Tibial nerve (tissue), 4 donors: ENCODE measurements around the gene IRF4. TPM values are rescaled to one million over a fixed set of nuclear protein-coding genes. Genes with fewer than 3 reads are reported as not detected.
A peak's percentile ranks its signal among the peaks of the same experiment; 100 is the strongest.

Experiments
- DNase-seq, 2 donors: peaks; one replicate each; pipeline ENCODE4 v3.0.0-alpha.2; 2019; ENCODE audit warnings: low spot score in 2 of 2
- H3K27ac ChIP-seq, 4 donors: fragments of 200-600 bp; sonication (generic) in 3 of 4; one replicate each; pipeline ENCODE4 v1.5.1; 2017 to 2019; ENCODE audit warnings: mild to moderate bottlenecking in 1 of 4
- H3K27me3 ChIP-seq, 2 donors: fragments of 200-600 bp; sonication (generic) in 1 of 2; one replicate each; pipeline versions ENCODE4 v1.5.1 to v1.6.0; 2017 to 2019
- H3K36me3 ChIP-seq, 3 donors: fragments of 200-600 bp; sonication (generic); one replicate each; pipeline ENCODE4 v1.5.1; 2018 to 2019
- H3K4me1 ChIP-seq, 4 donors: fragments of 200-600 bp; sonication (generic) in 3 of 4; one replicate each; pipeline ENCODE4 v1.5.1; 2017 to 2019
- H3K4me3 ChIP-seq, 4 donors: fragments of 200-600 bp; sonication (generic) in 3 of 4; one replicate each; pipeline ENCODE4 v1.5.1; 2017 to 2019; ENCODE audit warnings: mild to moderate bottlenecking in 1 of 4, moderate library complexity in 1 of 4
- H3K9me3 ChIP-seq, 4 donors: fragments of 200-600 bp; sonication (generic) in 3 of 4; one replicate each; pipeline ENCODE4 v1.5.1; 2017 to 2019
- EP300 ChIP-seq, 2 donors: sonication (generic); formaldehyde crosslinking; IDR thresholded peaks; one replicate each; pipeline ENCODE4 v1.6.1; 2017; ENCODE audit warnings: antibody characterized with exemption in 2 of 2, mild to moderate bottlenecking in 1 of 2
- POLR2A ChIP-seq, 2 donors: fragments of 450-650 bp; IDR thresholded peaks; one replicate each; pipeline ENCODE4 v1.6.1; 2017; ENCODE audit warnings: antibody characterized with exemption in 2 of 2, mild to moderate bottlenecking in 2 of 2, moderate library complexity in 2 of 2
- WGBS, 2 donors: methylation state at CpG; one replicate each; pipeline ENCODE4 v1.1.5; 2018; 5-methylcytosine and 5-hydroxymethylcytosine counted together
- total RNA-seq, 4 donors: library from RNA; depleted of rRNA; stranded (reverse); fragments of >200 nt; gene quantifications; one replicate each; pipeline ENCODE4 v1.1.0, GENCODE V29; 2016
- TF ChIP-seq, protein P1 (sequence below), 5 experiments: fragments of 200-600 bp in 3 of 5; fragments of 450-650 bp in 2 of 5; sonication (generic) in 3 of 5; IDR thresholded peaks; one replicate each; pipeline ENCODE4 v1.5.1; 2016 to 2019; ENCODE audit warnings: antibody characterized with exemption in 5 of 5, mild to moderate bottlenecking in 3 of 5, moderate library complexity in 2 of 5

The IRF4 gene
- total RNA-seq, 4 donors from 2014 or later = 0.22 to 6.9 (median 2.3) TPM

DNA sequence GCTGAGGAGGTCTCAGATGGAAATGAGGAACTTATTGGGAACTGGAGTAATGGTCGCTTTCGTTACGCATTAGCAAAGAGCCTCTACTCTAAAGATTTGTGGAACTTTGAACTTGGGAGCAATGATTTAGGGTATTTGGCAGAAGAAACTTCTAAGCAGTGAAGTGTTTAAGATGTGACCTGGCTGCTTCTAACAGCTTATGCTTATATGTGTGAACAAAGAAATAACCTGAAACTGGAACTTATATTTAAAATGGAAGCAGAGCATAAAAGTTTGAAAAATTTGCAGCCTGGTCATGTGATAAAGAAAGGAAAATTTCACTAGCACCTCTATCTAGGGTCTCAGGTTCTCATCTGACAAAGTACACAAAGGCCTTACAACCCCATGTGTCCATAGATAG lies 23.5 kb downstream of the IRF4 start:
- TF ChIP-seq POLR2A (IDR thresholded peaks at IDR 0.05) (no peak), EP300 (IDR thresholded peaks at IDR 0.05) (no peak)
- TF ChIP-seq, protein P1, sequence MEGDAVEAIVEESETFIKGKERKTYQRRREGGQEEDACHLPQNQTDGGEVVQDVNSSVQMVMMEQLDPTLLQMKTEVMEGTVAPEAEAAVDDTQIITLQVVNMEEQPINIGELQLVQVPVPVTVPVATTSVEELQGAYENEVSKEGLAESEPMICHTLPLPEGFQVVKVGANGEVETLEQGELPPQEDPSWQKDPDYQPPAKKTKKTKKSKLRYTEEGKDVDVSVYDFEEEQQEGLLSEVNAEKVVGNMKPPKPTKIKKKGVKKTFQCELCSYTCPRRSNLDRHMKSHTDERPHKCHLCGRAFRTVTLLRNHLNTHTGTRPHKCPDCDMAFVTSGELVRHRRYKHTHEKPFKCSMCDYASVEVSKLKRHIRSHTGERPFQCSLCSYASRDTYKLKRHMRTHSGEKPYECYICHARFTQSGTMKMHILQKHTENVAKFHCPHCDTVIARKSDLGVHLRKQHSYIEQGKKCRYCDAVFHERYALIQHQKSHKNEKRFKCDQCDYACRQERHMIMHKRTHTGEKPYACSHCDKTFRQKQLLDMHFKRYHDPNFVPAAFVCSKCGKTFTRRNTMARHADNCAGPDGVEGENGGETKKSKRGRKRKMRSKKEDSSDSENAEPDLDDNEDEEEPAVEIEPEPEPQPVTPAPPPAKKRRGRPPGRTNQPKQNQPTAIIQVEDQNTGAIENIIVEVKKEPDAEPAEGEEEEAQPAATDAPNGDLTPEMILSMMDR (IDR thresholded peaks at IDR 0.05) = no peak
- 93 to 95% methylated on average over 3 of the region's 3 CpGs for WGBS, 2 donors
- H3K36me3 ChIP-seq = no peaks in the 10 kb centered on the region
- H3K9me3 ChIP-seq = peaks cover 0 to 16% (median 0%) of the 10 kb centered on the region in 4 donors
- H3K27ac ChIP-seq = no peak overlapping the region
- H3K4me3 ChIP-seq = no peak overlapping the region
- peaks cover 0 to 2% of the 10 kb centered on the region in 2 donors for H3K27me3 ChIP-seq
- DNase-seq = no peak
- H3K4me1 ChIP-seq = peaks cover 0 to 7% (median 0%) of the 10 kb centered on the region in 4 donors

DNA sequence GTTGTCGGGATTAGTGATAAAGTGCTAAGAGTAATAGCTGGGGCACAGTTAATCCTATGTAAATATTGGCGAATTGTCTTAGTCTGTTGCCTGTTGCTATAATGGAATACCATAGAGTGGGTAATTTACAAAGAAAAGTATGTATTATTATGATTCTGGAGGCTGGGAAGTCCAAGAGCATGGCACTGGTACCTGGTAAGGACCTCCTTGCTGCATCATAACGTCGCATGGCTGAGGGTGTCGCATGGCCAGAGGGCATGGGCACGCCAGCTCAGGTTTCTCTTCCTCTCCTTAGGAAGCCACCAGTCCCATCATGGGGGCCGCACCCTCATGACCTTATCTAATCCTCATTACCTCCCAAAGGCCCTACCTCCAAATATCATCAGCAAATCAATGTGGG lies 29.7 kb downstream of the IRF4 start:
- TF ChIP-seq POLR2A (IDR thresholded peaks at IDR 0.05) = no peak
- no peak for TF ChIP-seq EP300 (IDR thresholded peaks at IDR 0.05)
- TF ChIP-seq, protein P1 (IDR thresholded peaks at IDR 0.05) = no peak
- DNase-seq = no peak
- 95 to 97% methylated on average over 7 of the region's 7 CpGs for WGBS, 2 donors
- peaks cover 0 to 7% (median 0%) of the 10 kb centered on the region in 4 donors for H3K4me1 ChIP-seq
- no peak overlapping the region for H3K27ac ChIP-seq
- no peaks in the 10 kb centered on the region for H3K27me3 ChIP-seq
- H3K36me3 ChIP-seq = no peaks in the 10 kb centered on the region
- peaks cover 0 to 11% (median 0%) of the 10 kb centered on the region in 4 donors for H3K9me3 ChIP-seq
- H3K4me3 ChIP-seq = no peak overlapping the region

DNA sequence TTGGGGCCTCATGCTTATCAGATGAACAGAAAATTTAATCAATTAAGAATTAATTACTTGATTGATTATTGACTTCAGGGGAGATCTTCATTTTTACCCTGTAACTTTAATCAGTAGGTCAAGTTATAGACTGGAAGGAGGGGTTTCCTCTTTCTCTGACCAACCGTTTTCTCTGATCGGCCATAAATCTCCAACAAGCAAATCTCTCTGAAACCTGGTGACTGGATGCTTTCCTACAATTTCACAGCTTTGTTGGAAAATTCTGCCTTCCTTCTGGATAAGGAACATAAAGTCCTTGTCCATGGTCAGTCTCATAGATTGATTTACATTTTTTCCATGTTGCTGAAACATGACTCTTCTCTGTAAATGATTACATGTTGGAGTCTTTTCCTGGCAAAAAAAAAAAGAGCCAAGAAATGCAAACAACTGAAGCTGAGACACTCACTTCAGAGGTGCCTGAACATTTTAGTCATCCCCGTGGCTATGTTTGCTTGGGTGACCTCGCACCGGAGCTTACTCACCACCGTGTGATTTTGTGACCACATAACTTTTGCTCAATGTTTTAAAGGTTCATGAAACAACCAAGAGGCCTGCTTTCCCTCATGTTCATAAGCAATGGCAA lies 31.0 kb downstream of the IRF4 start:
- WGBS, 2 donors = 70 to 76% methylated on average over 6 of the region's 6 CpGs

DNA sequence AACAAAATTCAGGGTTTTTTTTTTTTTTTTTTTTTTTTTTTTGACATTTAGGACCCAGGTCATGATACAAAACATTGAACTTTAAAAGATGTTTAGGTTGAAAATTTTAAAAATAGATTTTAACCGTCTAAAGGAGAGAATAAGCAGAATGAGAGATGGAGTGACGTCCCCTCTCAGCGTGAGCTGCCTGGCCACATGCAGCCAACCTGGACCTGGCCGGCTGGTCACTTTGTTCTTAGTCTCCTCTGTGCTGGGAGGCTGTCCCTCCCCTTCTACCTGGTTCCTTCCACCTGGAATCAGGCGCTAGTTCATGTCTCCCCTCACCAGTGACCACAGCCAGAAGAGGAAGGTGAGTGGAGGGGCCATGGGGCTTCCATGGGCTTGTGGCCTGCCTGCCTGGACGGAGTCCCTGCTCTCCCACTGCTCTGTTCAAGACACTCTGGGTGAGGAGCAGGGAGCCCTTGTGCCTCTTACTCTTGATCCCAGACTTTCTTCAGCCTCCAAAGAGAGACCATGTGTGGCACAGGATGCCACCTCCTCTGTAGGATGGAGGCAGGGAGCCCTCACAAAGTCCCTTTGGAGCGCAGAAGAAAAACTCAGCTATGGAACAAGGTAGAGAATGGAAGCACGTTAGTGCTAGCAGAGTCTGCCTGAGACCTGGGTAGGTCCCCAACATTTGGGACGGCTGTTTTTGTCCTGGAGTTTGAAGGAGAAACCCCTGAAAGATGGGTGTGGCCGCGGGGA lies 31.7 kb downstream of the IRF4 start:
- no peak overlapping the region for H3K4me3 ChIP-seq
- H3K9me3 ChIP-seq = peaks cover 0 to 11% (median 0%) of the 10 kb centered on the region in 4 donors
- no peaks in the 10 kb centered on the region for H3K27me3 ChIP-seq
- DNase-seq = no peak
- TF ChIP-seq POLR2A (IDR thresholded peaks at IDR 0.05) (no peak), EP300 (IDR thresholded peaks at IDR 0.05) (no peak)
- TF ChIP-seq, protein P1 (IDR thresholded peaks at IDR 0.05) = no peak
- H3K4me1 ChIP-seq = no peaks in the 10 kb centered on the region
- H3K27ac ChIP-seq = peak overlapping the region in 1 of 4 donors; percentile 50
- 94 to 95% methylated on average over 11 of the region's 11 CpGs for WGBS, 2 donors
- no peaks in the 10 kb centered on the region for H3K36me3 ChIP-seq

More for the DNA sequence above, 31.0 kb downstream of the IRF4 start:
- TF ChIP-seq, protein P1 (IDR thresholded peaks at IDR 0.05) = no peak
- no peak for TF ChIP-seq POLR2A (IDR thresholded peaks at IDR 0.05)
- TF ChIP-seq EP300 (IDR thresholded peaks at IDR 0.05) = peak in 1 of 2 donors; percentile 19
- Histone ChIP-seq H3K27ac (no peak overlapping the region), H3K4me3 (no peak overlapping the region), H3K4me1 (peaks cover 0 to 6% (median 0%) of the 10 kb centered on the region in 4 donors), H3K27me3 (no peaks in the 10 kb centered on the region), H3K9me3 (peaks cover 0 to 11% (median 0%) of the 10 kb centered on the region in 4 donors), H3K36me3 (no peaks in the 10 kb centered on the region)
- DNase-seq = no peak

DNA sequence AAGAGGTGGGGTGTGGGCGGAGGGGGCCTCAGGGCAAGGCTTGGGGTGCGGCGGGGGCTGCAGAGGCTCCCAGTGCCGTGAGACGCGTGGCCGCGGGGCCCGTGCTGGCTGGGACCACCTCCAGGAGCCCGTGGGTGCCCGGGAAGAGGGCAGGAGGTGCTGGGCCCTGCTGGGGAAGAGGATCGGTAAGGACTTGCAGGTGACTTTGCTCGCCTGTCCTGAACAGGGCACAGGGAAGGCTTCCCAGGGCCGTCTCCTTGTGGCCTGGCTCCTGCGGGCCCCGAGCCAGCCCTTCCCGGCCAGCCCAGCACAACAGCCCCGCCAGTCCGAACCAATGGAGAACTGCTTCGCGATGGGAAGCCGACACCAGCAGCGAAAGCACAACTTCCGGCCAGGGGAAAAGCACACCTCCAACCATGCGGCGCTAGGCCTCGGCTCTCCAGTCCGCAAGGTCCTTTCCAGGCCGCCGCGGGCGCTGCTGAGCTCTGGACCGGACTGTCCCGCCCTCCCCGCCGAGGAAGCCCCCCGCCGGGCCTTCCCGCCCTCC lies 32.3 kb downstream of the IRF4 start:
- TF ChIP-seq EP300 (IDR thresholded peaks at IDR 0.05) (no peak), POLR2A (IDR thresholded peaks at IDR 0.05) (no peak)
- TF ChIP-seq, protein P1 (IDR thresholded peaks at IDR 0.05) = no peak
- no peak overlapping the region for H3K27ac ChIP-seq
- 95% methylated on average over 22 to 37 of the region's 39 CpGs for WGBS, 2 donors
- H3K4me3 ChIP-seq = no peak overlapping the region
- H3K27me3 ChIP-seq = no peaks in the 10 kb centered on the region
- peaks cover 0 to 11% (median 0%) of the 10 kb centered on the region in 4 donors for H3K9me3 ChIP-seq
- H3K4me1 ChIP-seq = no peaks in the 10 kb centered on the region
- no peaks in the 10 kb centered on the region for H3K36me3 ChIP-seq
- DNase-seq = no peak
